ENCODE data around the gene GRIN3B.

DNA sequence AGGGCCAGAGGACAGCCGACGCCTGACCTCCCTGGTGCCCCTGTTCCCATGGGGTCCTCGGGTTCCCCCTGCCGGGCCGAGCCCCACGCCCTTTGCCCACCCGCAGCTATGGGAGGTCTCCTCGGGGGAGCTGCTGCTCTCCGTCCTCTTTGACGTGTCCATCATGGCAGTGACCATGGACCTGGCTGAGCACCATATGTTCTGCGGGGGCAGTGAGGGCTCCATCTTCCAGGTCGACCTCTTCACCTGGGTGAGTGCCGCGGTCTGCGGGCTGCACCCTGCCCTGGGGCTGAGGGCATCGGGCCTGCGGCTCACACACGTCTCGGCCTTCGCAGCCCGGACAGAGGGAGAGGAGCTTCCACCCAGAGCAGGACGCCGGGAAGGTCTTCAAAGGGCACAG lies 9.5 kb upstream of the GRIN3B start:
- TF ChIP-seq, protein P1, sequence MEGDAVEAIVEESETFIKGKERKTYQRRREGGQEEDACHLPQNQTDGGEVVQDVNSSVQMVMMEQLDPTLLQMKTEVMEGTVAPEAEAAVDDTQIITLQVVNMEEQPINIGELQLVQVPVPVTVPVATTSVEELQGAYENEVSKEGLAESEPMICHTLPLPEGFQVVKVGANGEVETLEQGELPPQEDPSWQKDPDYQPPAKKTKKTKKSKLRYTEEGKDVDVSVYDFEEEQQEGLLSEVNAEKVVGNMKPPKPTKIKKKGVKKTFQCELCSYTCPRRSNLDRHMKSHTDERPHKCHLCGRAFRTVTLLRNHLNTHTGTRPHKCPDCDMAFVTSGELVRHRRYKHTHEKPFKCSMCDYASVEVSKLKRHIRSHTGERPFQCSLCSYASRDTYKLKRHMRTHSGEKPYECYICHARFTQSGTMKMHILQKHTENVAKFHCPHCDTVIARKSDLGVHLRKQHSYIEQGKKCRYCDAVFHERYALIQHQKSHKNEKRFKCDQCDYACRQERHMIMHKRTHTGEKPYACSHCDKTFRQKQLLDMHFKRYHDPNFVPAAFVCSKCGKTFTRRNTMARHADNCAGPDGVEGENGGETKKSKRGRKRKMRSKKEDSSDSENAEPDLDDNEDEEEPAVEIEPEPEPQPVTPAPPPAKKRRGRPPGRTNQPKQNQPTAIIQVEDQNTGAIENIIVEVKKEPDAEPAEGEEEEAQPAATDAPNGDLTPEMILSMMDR (conservative IDR thresholded peaks at IDR 0.05) = no peak
- TF ChIP-seq EZH2 (IDR thresholded peaks at IDR 0.05; ENCODE audit: low read depth) = no peak

Data from PC-9 (cell line).